Heart right ventricle (tissue), 16 donors: ENCODE measurements around the gene AKAP6. TPM values are rescaled to one million over a fixed set of nuclear protein-coding genes. Genes with fewer than 3 reads are reported as not detected.

Experiments used
- ATAC-seq, 8 donors: fragments of 200-7000 bp; cut with Tn5 transposase; one replicate each; pipeline ENCODE4 v1.9.1; 2020; ENCODE audit warnings: mild to moderate bottlenecking in 8 of 8, moderate library complexity in 8 of 8, moderate number of reproducible peaks in 1 of 8
- DNase-seq, 2 donors: peaks; one replicate each; pipeline ENCODE4 v3.0.0-alpha.2; 2020
- H3K27ac ChIP-seq, 10 donors: fragments of 200-600 bp; sonication (generic) in 2 of 10; one replicate each; pipeline versions ENCODE4 v1.5.0 to v1.8.0; 2020 to 2022; ENCODE audit warnings: mild to moderate bottlenecking in 3 of 10
- H3K27me3 ChIP-seq, 7 donors: fragments of 200-600 bp; one replicate each; pipeline ENCODE4 v1.8.0; 2021 to 2022; ENCODE audit warnings: mild to moderate bottlenecking in 2 of 7
- H3K36me3 ChIP-seq, 9 donors: fragments of 200-600 bp; sonication (generic) in 1 of 9; one replicate each; pipeline versions ENCODE4 v1.5.0 to v1.8.0; 2020 to 2022; ENCODE audit warnings: mild to moderate bottlenecking in 2 of 9
- H3K4me1 ChIP-seq, 9 donors: fragments of 200-600 bp; sonication (generic) in 1 of 9; one replicate each; pipeline versions ENCODE4 v1.5.0 to v1.8.0; 2020 to 2022; ENCODE audit warnings: mild to moderate bottlenecking in 4 of 9
- H3K4me3 ChIP-seq, 10 donors: fragments of 200-600 bp; sonication (generic) in 2 of 10; one replicate each; pipeline versions ENCODE4 v1.5.0 to v1.8.0; 2020 to 2022; ENCODE audit warnings: mild to moderate bottlenecking in 7 of 10, moderate library complexity in 2 of 10
- H3K9me3 ChIP-seq, 11 donors: fragments of 200-600 bp in 10 of 11; sonication (generic) in 2 of 11; one replicate each; pipeline versions ENCODE4 v1.5.0 to v1.8.0; 2013 to 2022; ENCODE audit warnings: mild to moderate bottlenecking in 2 of 11, control low read depth in 1 of 11, moderate library complexity in 1 of 11
- WGBS, 2 donors: extraction: QIAGEN DNeasy Blood & Tissue Kit; methylation state at CpG; one replicate each; pipeline ENCODE4 v1.1.7; 2013; ENCODE audit warnings: inconsistent platforms in 1 of 2; 5-methylcytosine and 5-hydroxymethylcytosine counted together
- intact Hi-C, 10 donors: fragments of 100-400 bp; cut with DNase I; formaldehyde crosslinking; loops; one replicate each; pipeline versions ENCODE4 v1.11.1 to v1.14.2; 2022
- polyA plus RNA-seq, 2 donors: library from polyadenylated mRNA; stranded (reverse); fragments of 200-250 nt; gene quantifications; one replicate each; pipeline ENCODE4 v1.2.3, GENCODE V29; 2013
- total RNA-seq, 10 donors: library from RNA; stranded (reverse); fragmentation: NEBNext Ultra II Directional in 3 of 10; extraction: Animal tissue kit (Norgen Biotek cat#: 25700) in 3 of 10; gene quantifications; one replicate each; pipeline versions ENCODE4 v1.2.1 to v1.2.4, GENCODE V29; 2021 to 2023
- TF ChIP-seq, protein P1 (sequence below), 9 donors: fragments of 200-600 bp; sonication (generic) in 2 of 9; IDR thresholded peaks; one replicate each; pipeline versions ENCODE4 v1.5.0 to v1.8.0; 2021 to 2022; ENCODE audit warnings: antibody characterized with exemption in 9 of 9, mild to moderate bottlenecking in 5 of 9, moderate library complexity in 1 of 9
- donor health status: Arrhythmogenic right ventricular cardiomyopathy.
- donor health status: ischemic (EF 13 %, LVEDD 7.1; RV severe dilation, severe dysfunction).
- donor health status: healthy with polysubstance abuse.
- donor health status: DM: no; HTN: yes; CAD: no.
- donor health status: DM: no; HTN: no; CAD: no.
- donor health status: ischemic (EF 25% LVEDD 6.9; RV normal size, moderate dysfunction).
- donor health status: ischemic (EF 25% LVEDD 5.7; RV mildly dilated, moderate dysfunction).
- donor health status: healthy.
- donor health status: DM: yes; HTN: yes; CAD: no.
- donor health status: Ischemic cardiomyopathy.
- donor health status: ischemic (EF 35%, LVEDD 5.7; RV mildly dilated, moderate dysfunction).
- donor health status: nonischemic (EF 11% LVEDD 7.7; RV severe dilation, severe dysfunction).
- donor health status: DM: yes; HTN: yes; CAD: no.
- donor health status: PGD.
- donor health status: ischemic (EF 29% LVEDD 5.4; RV normal size, mild dysfunction).
- donor health status: nonischemic (EF 23%, LVEDD 6.1; RV moderate dilation, normal function).

The AKAP6 gene
- total and polyA plus RNA-seq, 12 donors = 13.5 to 332 (median 229) TPM

DNA sequence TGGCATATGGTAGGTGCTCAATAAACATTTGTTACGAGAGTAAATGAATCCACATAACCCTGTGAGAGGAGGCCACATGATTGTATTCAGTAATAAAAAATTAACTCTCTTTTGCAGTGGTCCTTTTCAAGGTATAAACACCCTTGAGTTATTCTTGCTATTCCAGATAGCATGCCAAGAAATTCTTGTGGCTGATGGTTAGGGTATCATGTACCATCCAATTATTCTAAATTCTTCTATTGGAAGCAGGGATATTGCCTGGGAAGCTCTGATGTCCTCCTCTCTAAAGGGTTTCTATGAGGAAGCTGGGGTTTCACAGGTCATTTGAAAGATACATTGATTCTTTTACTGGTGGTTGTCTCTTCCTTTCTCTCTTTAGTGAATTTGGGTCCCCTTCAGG lies 10.1 kb downstream of the AKAP6 start:
- DNase-seq (no peak), ATAC-seq (no peak)
- Histone ChIP-seq H3K27me3 (no peaks in the 10 kb centered on the region), H3K27ac (no peak overlapping the region), H3K4me3 (no peak overlapping the region), H3K9me3 (no peaks in the 10 kb centered on the region), H3K4me1 (peaks cover 0 to 6% (median 0%) of the 10 kb centered on the region in 9 donors), H3K36me3 (no peaks in the 10 kb centered on the region)
- WGBS, 2 donors = 87 to 92% methylated on average over 1 of the region's 1 CpG
- TF ChIP-seq, protein P1, sequence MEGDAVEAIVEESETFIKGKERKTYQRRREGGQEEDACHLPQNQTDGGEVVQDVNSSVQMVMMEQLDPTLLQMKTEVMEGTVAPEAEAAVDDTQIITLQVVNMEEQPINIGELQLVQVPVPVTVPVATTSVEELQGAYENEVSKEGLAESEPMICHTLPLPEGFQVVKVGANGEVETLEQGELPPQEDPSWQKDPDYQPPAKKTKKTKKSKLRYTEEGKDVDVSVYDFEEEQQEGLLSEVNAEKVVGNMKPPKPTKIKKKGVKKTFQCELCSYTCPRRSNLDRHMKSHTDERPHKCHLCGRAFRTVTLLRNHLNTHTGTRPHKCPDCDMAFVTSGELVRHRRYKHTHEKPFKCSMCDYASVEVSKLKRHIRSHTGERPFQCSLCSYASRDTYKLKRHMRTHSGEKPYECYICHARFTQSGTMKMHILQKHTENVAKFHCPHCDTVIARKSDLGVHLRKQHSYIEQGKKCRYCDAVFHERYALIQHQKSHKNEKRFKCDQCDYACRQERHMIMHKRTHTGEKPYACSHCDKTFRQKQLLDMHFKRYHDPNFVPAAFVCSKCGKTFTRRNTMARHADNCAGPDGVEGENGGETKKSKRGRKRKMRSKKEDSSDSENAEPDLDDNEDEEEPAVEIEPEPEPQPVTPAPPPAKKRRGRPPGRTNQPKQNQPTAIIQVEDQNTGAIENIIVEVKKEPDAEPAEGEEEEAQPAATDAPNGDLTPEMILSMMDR (IDR thresholded peaks at IDR 0.05) = no peak
- intact Hi-C loops = no loop called here

DNA sequence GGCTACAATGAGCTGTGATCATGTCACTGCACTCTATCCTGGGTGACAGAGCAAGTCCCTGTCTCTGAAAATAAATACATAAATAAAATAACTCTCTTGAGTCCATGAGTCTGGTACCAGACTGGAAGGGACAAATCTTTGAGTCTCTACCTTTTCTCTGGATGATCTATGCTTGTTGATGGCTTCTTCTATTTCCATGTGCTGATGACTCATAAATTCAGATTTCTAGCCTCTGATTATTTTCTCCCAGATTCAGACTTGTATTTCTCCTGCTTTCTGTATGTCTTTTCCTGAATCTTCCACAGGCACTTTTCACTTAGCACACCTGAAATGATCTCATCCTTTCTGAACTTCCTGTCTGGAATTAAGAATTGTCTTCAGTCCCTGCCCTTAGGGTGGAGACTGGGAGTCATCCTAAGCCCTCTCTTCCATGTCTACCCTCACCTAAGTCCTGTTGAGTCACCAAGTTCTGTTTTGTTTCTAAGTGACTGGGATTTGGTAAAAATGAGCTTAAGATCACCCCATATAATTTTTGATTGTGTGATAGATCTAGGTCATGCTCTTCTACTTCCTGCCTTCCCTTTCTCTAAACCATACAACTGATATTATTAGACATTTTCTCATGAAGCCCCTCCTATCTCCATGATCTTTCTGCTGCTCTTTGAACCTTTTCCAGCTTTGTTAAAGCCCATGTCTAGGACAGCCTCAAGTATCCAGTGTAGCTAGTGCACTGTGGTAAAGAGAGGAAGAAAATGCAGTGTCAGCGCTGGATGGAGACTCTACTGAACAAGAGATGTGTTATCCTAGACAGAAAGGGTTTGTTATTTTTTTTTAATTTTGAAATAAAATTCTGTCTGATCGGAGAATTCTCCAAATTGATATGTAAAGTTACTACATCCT lies 13.1 kb downstream of the AKAP6 start:
- TF ChIP-seq, protein P1 (IDR thresholded peaks at IDR 0.05) = no peak
- H3K9me3 ChIP-seq = no peaks in the 10 kb centered on the region
- no peak overlapping the region for H3K4me3 ChIP-seq
- intact Hi-C loops = no loop called here
- 93 to 96% methylated on average over 2 of the region's 2 CpGs for WGBS, 2 donors
- no peaks in the 10 kb centered on the region for H3K27me3 ChIP-seq
- DNase-seq (no peak), ATAC-seq (no peak)
- H3K27ac ChIP-seq = no peak overlapping the region
- H3K36me3 ChIP-seq = no peaks in the 10 kb centered on the region
- peaks cover 0 to 11% (median 0%) of the 10 kb centered on the region in 9 donors for H3K4me1 ChIP-seq

DNA sequence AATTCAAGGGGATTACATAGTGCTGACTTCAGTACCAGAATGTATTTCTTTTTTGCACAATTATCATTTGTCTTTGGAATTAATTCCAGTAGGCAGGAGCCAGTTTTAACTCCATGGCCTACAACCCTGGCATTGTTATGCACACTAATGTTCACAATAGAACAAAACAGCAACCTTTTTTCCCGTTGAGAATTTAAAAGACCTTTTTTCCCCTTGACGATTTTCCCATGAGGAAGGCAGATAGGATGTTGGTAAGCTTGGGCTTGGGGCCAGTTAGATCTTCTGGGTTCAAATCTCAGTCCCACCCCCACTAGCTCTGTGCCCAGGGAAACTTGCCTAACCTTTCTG lies 13.7 kb downstream of the AKAP6 start:
- H3K36me3 ChIP-seq = no peaks in the 10 kb centered on the region
- intact Hi-C loops = no loop called here
- no peaks in the 10 kb centered on the region for H3K27me3 ChIP-seq
- TF ChIP-seq, protein P1 (IDR thresholded peaks at IDR 0.05) = no peak
- no peak overlapping the region for H3K4me3 ChIP-seq
- no peaks in the 10 kb centered on the region for H3K9me3 ChIP-seq
- ATAC-seq = no peak
- H3K4me1 ChIP-seq = peaks cover 0 to 11% (median 0%) of the 10 kb centered on the region in 9 donors
- no peak for DNase-seq
- H3K27ac ChIP-seq = no peak overlapping the region
- WGBS, 2 donors = 56% methylated on average over 2 of the region's 2 CpGs

DNA sequence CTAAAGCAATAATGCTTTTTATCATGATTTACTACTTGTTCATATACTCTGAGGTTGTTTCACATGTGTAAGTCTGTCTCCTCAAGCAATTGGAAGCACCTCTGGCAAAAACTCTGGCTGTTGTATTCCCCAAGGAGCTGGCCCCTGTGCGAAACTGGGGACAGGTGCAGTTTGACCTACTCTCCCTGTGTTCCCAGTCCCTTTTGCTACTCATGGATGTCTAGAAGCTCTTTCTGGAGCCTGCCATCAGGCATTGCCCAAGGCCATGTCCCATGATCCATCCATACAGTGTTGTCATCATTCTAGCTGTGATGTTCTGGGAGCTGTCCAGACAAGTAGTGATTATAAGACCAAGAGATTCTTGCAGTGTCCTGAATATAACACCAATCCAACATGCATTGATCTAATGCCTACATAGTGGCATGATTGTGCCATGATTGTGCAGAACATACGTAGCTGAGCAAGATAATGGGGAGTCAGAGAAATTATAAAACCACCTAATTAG lies 14.9 kb downstream of the AKAP6 start:
- Histone ChIP-seq H3K36me3 (no peaks in the 10 kb centered on the region), H3K27me3 (no peaks in the 10 kb centered on the region), H3K9me3 (no peaks in the 10 kb centered on the region), H3K4me3 (no peak overlapping the region), H3K27ac (no peak overlapping the region), H3K4me1 (peaks cover 0 to 11% (median 0%) of the 10 kb centered on the region in 9 donors)
- TF ChIP-seq, protein P1 (IDR thresholded peaks at IDR 0.05) = no peak
- ATAC-seq = no peak
- intact Hi-C loops = no loop called here
- no peak for DNase-seq
- WGBS, 2 donors = 95 to 96% methylated on average over 2 of the region's 2 CpGs
